Calu3 (cell line): ENCODE data around the gene ULK3. TPM values are rescaled to one million over a fixed set of nuclear protein-coding genes. Genes with fewer than 3 reads are reported as not detected.
A peak's percentile ranks its signal among the peaks of the same experiment; 100 is the strongest.

Source experiments
- BruUV-seq: library from RNA; stranded (reverse); fragments of 400-500 nt; replicated peaks from 2 replicates; lab custom pipeline; 2021; lab: Mats Ljungman, UMichigan
- CTCF ChIA-PET: fragments of 300-600 bp; sonication (Branson Sonifier 250); formaldehyde crosslinking; loops from one replicate; lab custom pipeline; 2022; ENCODE audit warnings: antibody characterized with exemption; lab: Charles Lee
- DNase-seq: peaks from one replicate; pipeline ENCODE4 v3.0.0; 2022
- H3K27ac Mint-ChIP-seq: one replicate; pipeline ENCODE4 v1.8.0; 2022; ENCODE audit warnings: mixed read lengths; ENCODE audit not compliant: unreplicated experiment
- H3K27me3 Mint-ChIP-seq: one replicate; pipeline ENCODE4 v1.8.0; 2022; ENCODE audit warnings: mixed read lengths; ENCODE audit not compliant: unreplicated experiment
- H3K36me3 Mint-ChIP-seq: one replicate; pipeline ENCODE4 v1.8.0; 2022; ENCODE audit warnings: mild to moderate bottlenecking, moderate library complexity, mixed read lengths; ENCODE audit not compliant: insufficient read depth, unreplicated experiment
- H3K4me1 Mint-ChIP-seq: one replicate; pipeline ENCODE4 v1.8.0; 2022; ENCODE audit warnings: mild to moderate bottlenecking, low read depth, mixed read lengths; ENCODE audit not compliant: unreplicated experiment
- H3K4me3 Mint-ChIP-seq: one replicate; pipeline ENCODE4 v1.8.0; 2022; ENCODE audit warnings: mild to moderate bottlenecking, low read depth, moderate library complexity, mixed read lengths; ENCODE audit not compliant: unreplicated experiment
- H3K9me3 Mint-ChIP-seq: one replicate; pipeline ENCODE4 v1.8.0; 2022; ENCODE audit warnings: low read depth, mixed read lengths; ENCODE audit not compliant: unreplicated experiment
- CTCF ChIP-seq: fragments of 200-600 bp; IDR thresholded peaks from one replicate; pipeline ENCODE4 v1.8.0; 2022; ENCODE audit warnings: antibody characterized with exemption; ENCODE audit not compliant: unreplicated experiment
- intact Hi-C: fragments of 100-400 bp; cut with micrococcal nuclease; formaldehyde crosslinking; loops from one replicate; pipeline ENCODE4 v1.10.0; 2022; ENCODE audit not compliant: unreplicated experiment
- total RNA-seq: library from RNA; stranded (reverse); gene quantifications from 2 replicates; pipeline ENCODE4 v1.2.3, GENCODE V29; 2022

ULK3 gene
- total RNA-seq, 1 experiment from 2014 or later: 33.8 TPM

- H3K27ac Mint-ChIP-seq: no peak overlapping the region
- H3K4me3 Mint-ChIP-seq: no peak overlapping the region
- H3K9me3 Mint-ChIP-seq: no peaks in the 10 kb centered on the region
- H3K36me3 Mint-ChIP-seq: peaks cover 54% of the 10 kb centered on the region
- CTCF ChIA-PET: interaction anchor here (0.5 to 1.3 kb wide), 5 partner anchors 32 to 672 kb away, joined by 4 to 15 read pairs (median 5); no protein-coding TSS in a partner anchor
- no peak for TF ChIP-seq CTCF
- no peak for DNase-seq
- peaks cover 66% of the 10 kb centered on the region for H3K4me1 Mint-ChIP-seq
- intact Hi-C loops: no loop called here
- BruUV-seq: no TSS peak
- H3K27me3 Mint-ChIP-seq: no peaks in the 10 kb centered on the region
These were observed 26.9 kb upstream of the ULK3 start for GRCh38 chr15:74869726-74870407.

- DNase-seq: no peak
- intact Hi-C loops: no loop called here
- H3K4me1 Mint-ChIP-seq: peaks cover 71% of the 10 kb centered on the region
- H3K27me3 Mint-ChIP-seq: no peaks in the 10 kb centered on the region
- CTCF ChIA-PET: interaction anchor here (0.6 to 1.3 kb wide), 4 partner anchors 32 to 671 kb away, joined by 4 to 7 read pairs (median 4); no protein-coding TSS in a partner anchor
- no TSS peak for BruUV-seq
- no peak overlapping the region for H3K4me3 Mint-ChIP-seq
- TF ChIP-seq CTCF: no peak
- H3K9me3 Mint-ChIP-seq: no peaks in the 10 kb centered on the region
- H3K36me3 Mint-ChIP-seq: peaks cover 56% of the 10 kb centered on the region
- H3K27ac Mint-ChIP-seq: no peak overlapping the region
These were observed 26.4 kb upstream of the ULK3 start for GRCh38 chr15:74869372-74869725.

GRCh38 chr15:74868059-74868458, 25.1 kb upstream of the ULK3 start:
- Mint-ChIP-seq H3K36me3 (peaks cover 49% of the 10 kb centered on the region), H3K4me3 (peak overlapping the region; percentile 31), H3K4me1 (peaks cover 84% of the 10 kb centered on the region), H3K27ac (peak overlapping the region; percentile 54), H3K27me3 (no peaks in the 10 kb centered on the region), H3K9me3 (no peaks in the 10 kb centered on the region)
- CTCF ChIA-PET: interaction anchor here (0.5 to 0.9 kb wide), 3 partner anchors 10 to 101 kb away, joined by 5 to 6 read pairs (median 6); no protein-coding TSS in a partner anchor
- no peak for TF ChIP-seq CTCF
- no TSS peak for BruUV-seq
- DNase-seq: peak; percentile 45
- intact Hi-C loops: no loop called here

GRCh38 chr15:74867466-74868038, 24.6 kb upstream of the ULK3 start:
- H3K4me3 Mint-ChIP-seq: peak overlapping the region; percentile 31
- peak overlapping the region; percentile 54 for H3K27ac Mint-ChIP-seq
- peaks cover 80% of the 10 kb centered on the region for H3K4me1 Mint-ChIP-seq
- H3K27me3 Mint-ChIP-seq: no peaks in the 10 kb centered on the region
- H3K9me3 Mint-ChIP-seq: no peaks in the 10 kb centered on the region
- no TSS peak for BruUV-seq
- H3K36me3 Mint-ChIP-seq: peaks cover 43% of the 10 kb centered on the region
- no peak for TF ChIP-seq CTCF
- CTCF ChIA-PET: interaction anchor here (0.5 to 0.9 kb wide), 3 partner anchors 10 to 102 kb away, joined by 5 to 6 read pairs (median 6); no protein-coding TSS in a partner anchor
- DNase-seq: no peak
- intact Hi-C loops: no loop called here
